VCaP (cell line): ENCODE data around the gene ABCC5.

Experiments
- H3K27ac ChIP-seq: fragments of 450-650 bp; 2 replicates; pipeline ENCODE4 v1.5.1; 2017
- TF ChIP-seq, protein P1 (sequence below): fragments of 450-650 bp; conservative IDR thresholded peaks from 2 replicates; pipeline ENCODE4 v1.5.1; 2017; ENCODE audit warnings: mild to moderate bottlenecking, moderate library complexity

Gene ABCC5

DNA sequence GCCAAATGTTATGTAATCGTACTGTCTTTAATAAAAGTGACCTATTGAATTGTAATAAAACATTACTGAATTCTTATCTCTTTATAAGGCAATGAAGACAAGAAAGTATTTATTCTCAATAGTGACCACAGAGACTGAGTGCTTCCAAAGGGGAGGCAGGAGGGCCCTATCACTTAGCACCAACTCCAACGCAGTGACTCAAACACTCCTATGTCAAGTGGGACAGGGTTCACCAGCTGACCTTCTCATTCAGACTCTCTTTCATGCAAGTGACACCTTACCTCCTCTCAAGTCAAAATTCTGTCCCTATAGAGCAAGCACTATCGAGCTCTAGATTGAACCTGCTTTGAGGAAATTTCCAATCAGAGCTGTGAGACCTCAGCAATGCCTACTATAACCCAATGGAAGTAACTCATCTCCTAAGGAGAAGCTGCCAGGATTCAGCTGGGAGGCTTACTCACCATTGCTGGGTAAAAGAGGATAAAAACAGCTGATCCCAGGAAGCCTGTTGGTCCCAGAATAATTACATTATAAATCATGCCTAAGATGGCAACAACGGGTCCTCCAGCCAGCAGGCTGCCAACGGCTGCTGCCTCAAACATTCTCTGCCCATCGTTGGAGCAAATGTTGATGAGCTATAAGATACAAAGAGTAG lies 35.6 kb downstream of the ABCC5 start:
- H3K27ac ChIP-seq = peak overlapping the region; percentile 74
- TF ChIP-seq, protein P1, sequence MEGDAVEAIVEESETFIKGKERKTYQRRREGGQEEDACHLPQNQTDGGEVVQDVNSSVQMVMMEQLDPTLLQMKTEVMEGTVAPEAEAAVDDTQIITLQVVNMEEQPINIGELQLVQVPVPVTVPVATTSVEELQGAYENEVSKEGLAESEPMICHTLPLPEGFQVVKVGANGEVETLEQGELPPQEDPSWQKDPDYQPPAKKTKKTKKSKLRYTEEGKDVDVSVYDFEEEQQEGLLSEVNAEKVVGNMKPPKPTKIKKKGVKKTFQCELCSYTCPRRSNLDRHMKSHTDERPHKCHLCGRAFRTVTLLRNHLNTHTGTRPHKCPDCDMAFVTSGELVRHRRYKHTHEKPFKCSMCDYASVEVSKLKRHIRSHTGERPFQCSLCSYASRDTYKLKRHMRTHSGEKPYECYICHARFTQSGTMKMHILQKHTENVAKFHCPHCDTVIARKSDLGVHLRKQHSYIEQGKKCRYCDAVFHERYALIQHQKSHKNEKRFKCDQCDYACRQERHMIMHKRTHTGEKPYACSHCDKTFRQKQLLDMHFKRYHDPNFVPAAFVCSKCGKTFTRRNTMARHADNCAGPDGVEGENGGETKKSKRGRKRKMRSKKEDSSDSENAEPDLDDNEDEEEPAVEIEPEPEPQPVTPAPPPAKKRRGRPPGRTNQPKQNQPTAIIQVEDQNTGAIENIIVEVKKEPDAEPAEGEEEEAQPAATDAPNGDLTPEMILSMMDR = no peak

DNA sequence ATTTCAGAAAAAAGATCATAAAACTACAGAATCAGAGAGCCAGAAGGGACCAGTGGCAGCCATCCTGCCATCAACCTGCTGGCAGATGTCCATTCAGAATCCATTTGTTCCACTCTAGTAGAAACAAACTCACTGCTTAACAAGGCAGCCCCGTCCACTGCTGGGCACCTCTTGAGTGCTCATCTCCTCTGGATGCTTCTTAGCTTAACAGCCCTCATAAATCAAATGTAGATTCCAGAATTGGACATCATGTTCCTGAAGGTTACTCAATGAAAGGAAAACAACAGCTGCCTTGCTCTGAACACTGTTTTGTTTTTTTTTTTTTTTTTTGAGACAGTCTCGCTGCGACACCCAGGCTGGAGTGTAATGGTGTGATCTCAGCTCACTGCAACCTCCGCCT lies 37.3 kb downstream of the ABCC5 start:
- TF ChIP-seq, protein P1 = no peak
- H3K27ac ChIP-seq = no peak overlapping the region

DNA sequence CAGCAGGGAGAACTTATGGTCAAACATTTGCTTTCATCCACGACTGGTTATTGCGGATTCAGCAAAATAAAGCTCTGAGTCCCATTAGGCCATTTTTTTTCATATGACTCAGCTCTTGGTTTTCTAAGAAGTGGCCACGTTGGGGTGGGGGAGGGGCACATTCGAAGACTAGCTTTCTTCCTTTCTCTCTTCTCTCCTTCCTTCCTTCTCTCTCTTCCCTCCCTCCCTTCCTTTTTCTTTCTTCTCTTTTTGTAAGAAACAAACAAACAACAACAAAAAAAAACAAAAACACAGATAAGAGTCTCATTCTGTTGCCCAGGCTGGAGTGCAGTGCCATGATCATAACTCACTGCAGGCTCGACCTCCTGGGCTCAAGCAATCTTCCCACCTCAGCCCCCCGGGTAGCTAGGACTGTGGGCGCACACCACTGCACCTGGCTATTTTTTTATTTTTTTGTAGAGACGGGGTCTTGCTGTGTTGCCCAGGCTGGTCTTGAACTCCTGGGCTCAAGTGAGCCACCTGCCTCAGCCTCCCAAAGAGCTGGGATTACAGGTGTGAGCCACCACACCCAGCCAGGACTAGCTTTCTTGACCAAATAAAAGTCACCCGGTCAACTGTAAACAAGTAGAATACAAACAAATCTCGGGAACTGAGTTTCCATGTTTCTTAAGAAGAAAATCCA lies 41.6 kb downstream of the ABCC5 start:
- TF ChIP-seq, protein P1 = no peak
- no peak overlapping the region for H3K27ac ChIP-seq

DNA sequence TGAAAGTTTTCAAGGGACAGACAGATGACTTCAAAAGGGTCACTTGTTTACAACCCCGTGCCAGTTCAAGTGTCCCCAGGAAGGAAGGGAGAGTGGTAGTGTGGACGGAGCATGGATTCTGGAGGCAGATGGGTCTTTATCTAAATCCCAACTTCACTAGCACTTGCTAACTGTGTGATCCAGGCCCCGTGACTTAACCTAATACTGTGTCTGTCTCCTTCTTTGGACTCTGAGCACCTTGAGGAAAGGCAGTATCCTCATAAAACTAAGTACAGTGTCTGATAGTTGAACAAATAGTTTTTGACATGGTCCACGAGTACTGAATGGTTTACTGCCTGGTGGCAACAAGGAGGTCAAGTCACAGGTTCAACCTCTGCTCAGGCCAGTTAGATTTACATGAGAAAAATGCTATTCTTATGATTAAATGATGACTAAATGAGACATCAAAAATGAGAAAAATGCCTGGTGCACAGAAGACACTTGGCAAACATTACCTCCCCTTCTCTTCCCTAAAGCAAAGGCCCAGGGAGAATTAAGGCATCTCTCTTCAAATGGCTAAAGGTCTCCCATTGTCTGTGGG lies 48.9 kb downstream of the ABCC5 start:
- no peak overlapping the region; the same call in 1 of the 2 replicates for H3K27ac ChIP-seq
- TF ChIP-seq, protein P1 = no peak

DNA sequence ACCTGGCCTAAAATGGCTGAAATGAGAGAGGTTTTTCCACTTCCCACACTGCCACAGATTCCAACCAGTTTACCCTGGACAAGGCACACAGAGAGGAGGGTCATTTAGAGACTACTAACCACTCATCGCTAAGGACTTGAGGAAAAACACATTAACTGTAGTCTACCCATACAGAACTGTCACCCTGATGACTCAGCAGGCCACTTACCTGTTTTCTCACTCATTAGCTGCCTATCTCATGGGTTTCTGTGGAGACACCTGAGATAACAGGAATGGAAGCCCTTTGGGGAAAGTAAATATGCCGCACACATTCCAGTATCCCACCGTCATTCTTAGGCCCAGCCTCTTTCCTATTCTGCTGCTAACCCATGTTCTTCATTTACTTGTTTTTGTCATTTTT lies 50.0 kb downstream of the ABCC5 start:
- TF ChIP-seq, protein P1 = no peak
- H3K27ac ChIP-seq = peak overlapping the region; percentile 75

DNA sequence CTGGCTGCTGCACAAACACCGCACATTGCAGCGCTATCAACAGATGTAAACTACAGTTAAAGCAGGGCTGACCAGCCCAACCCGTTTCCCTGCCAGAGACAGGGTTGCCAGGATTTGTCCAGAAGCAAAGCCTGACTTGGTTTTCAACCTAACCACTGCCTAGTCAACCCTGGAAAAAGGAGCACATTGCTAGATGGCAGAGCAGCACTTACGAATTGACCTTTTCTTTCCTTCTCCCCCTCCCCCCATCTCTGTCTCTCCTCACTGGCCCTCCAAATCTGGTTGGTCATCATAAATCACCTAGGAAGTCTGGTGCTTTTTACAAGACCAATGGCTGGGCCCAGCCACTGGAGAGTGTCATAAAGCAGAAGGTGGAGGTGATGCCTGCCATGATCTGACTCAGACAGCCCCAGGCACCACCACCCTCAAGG lies 51.3 kb downstream of the ABCC5 start:
- TF ChIP-seq, protein P1 = no peak
- peak overlapping the region; percentile 75 for H3K27ac ChIP-seq

DNA sequence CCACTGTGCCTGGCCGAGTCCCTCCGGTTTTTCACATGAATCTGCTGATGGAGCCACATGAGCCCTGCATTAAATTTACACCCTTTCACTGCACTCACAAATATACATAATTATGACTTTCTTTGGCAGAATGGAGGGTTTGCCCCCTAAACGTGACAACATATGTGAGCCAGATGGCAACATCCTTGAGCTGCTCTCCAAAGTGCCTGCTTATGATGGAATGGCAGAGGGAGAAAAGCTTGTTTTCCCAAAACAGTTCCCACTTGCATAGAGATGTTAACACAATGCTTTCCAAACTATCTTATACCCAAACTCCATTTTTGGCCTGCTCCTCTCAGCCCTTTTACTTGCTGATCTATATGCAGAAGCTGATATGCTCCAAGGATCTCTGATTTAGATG lies 54.9 kb downstream of the ABCC5 start:
- TF ChIP-seq, protein P1 = no peak

More for the DNA sequence above, 54.9 kb downstream of the ABCC5 start:
- H3K27ac ChIP-seq = no peak overlapping the region
